Neural progenitor cell (in vitro differentiated cells): ENCODE data around the gene JADE1. TPM values are rescaled to one million over a fixed set of nuclear protein-coding genes. Genes with fewer than 3 reads are reported as not detected.
A peak's percentile ranks its signal among the peaks of the same experiment; 100 is the strongest.

Source experiments
- DNase-seq: peaks from one replicate; pipeline ENCODE4 v3.0.0-alpha.2; 2016; ENCODE audit warnings: low spot score
- H2AFZ ChIP-seq: fragments of 200-600 bp; sonication (generic); replicated peaks from 2 replicates; pipeline ENCODE4 v1.6.1; 2016; ENCODE audit warnings: antibody characterized with exemption
- H3F3A ChIP-seq: fragments of 200-600 bp; sonication (generic); 2 replicates; pipeline ENCODE4 v1.6.1; 2016; ENCODE audit warnings: antibody characterized with exemption, low read depth
- H3K27ac ChIP-seq: fragments of 200-600 bp; sonication (generic); 2 replicates; pipeline ENCODE4 v1.5.1; 2016; ENCODE audit warnings: mild to moderate bottlenecking
- H3K27me3 ChIP-seq: fragments of 200-600 bp; sonication (generic); 2 replicates; pipeline ENCODE4 v1.6.1; 2016; ENCODE audit warnings: mild to moderate bottlenecking, moderate library complexity
- H3K36me3 ChIP-seq: fragments of 200-600 bp; sonication (generic); 2 replicates; pipeline ENCODE4 v1.5.1; 2016
- H3K4me1 ChIP-seq: fragments of 200-600 bp; sonication (generic); 2 replicates; pipeline ENCODE4 v1.6.1; 2016; ENCODE audit warnings: mixed run types
- H3K4me2 ChIP-seq: fragments of 200-600 bp; sonication (generic); 2 replicates; pipeline ENCODE4 v1.6.1; 2016
- H3K4me3 ChIP-seq: fragments of 200-600 bp; sonication (generic); 2 replicates; pipeline ENCODE4 v1.5.1; 2016
- H3K79me2 ChIP-seq: fragments of 200-600 bp; sonication (generic); 2 replicates; pipeline ENCODE4 v1.6.1; 2016; ENCODE audit warnings: low read depth
- H3K9ac ChIP-seq: fragments of 200-600 bp; sonication (generic); 2 replicates; pipeline ENCODE4 v1.6.1; 2016
- H3K9me3 ChIP-seq: fragments of 200-600 bp; sonication (generic); 2 replicates; pipeline ENCODE4 v1.5.1; 2016; ENCODE audit warnings: low read depth
- H4K20me1 ChIP-seq: fragments of 200-600 bp; sonication (generic); 2 replicates; pipeline ENCODE4 v1.6.1; 2016; ENCODE audit warnings: low read depth
- H3K27ac Mint-ChIP-seq: 3 replicates; pipeline ENCODE4 v1.8.0; 2021; ENCODE audit warnings: mixed read lengths
- H3K27me3 Mint-ChIP-seq: 2 replicates; pipeline ENCODE4 v1.8.0; 2022; ENCODE audit warnings: low read depth, mild to moderate bottlenecking, inconsistent platforms, moderate library complexity, mixed read lengths; ENCODE audit not compliant: insufficient read depth
- H3K36me3 Mint-ChIP-seq: 3 replicates; pipeline ENCODE4 v1.8.0; 2021; ENCODE audit warnings: mixed read lengths
- H3K4me1 Mint-ChIP-seq: 3 replicates; pipeline ENCODE4 v1.8.0; 2021; ENCODE audit warnings: mixed read lengths
- H3K4me3 Mint-ChIP-seq: 3 replicates; pipeline ENCODE4 v1.8.0; 2021; ENCODE audit warnings: mild to moderate bottlenecking, moderate library complexity, mixed read lengths
- H3K9me3 Mint-ChIP-seq: 3 replicates; pipeline ENCODE4 v1.8.0; 2020; ENCODE audit warnings: mixed read lengths
- CTCF ChIP-seq: fragments of 200-600 bp; sonication (generic); IDR thresholded peaks from 2 replicates; pipeline ENCODE4 v1.5.1; 2017; ENCODE audit warnings: antibody characterized with exemption, mild to moderate bottlenecking
- EZH2 ChIP-seq: fragments of 200-600 bp; sonication (generic); IDR thresholded peaks from 2 replicates; pipeline ENCODE4 v1.6.1; 2017; ENCODE audit warnings: antibody characterized with exemption, mild to moderate bottlenecking, moderate library complexity
- EZH2phosphoT487 ChIP-seq: fragments of 200-600 bp; sonication (generic); IDR thresholded peaks from 2 replicates; pipeline ENCODE4 v1.6.1; 2017; ENCODE audit warnings: antibody characterized with exemption
- total RNA-seq: library from RNA; depleted of rRNA; stranded (reverse); fragments of >200 nt; gene quantifications from 2 replicates; pipeline ENCODE4 v1.2.3, GENCODE V29; 2015; ENCODE audit warnings: low replicate concordance

JADE1 gene
- total RNA-seq: 46.2 and 55.9 TPM in 2 replicates

DNA sequence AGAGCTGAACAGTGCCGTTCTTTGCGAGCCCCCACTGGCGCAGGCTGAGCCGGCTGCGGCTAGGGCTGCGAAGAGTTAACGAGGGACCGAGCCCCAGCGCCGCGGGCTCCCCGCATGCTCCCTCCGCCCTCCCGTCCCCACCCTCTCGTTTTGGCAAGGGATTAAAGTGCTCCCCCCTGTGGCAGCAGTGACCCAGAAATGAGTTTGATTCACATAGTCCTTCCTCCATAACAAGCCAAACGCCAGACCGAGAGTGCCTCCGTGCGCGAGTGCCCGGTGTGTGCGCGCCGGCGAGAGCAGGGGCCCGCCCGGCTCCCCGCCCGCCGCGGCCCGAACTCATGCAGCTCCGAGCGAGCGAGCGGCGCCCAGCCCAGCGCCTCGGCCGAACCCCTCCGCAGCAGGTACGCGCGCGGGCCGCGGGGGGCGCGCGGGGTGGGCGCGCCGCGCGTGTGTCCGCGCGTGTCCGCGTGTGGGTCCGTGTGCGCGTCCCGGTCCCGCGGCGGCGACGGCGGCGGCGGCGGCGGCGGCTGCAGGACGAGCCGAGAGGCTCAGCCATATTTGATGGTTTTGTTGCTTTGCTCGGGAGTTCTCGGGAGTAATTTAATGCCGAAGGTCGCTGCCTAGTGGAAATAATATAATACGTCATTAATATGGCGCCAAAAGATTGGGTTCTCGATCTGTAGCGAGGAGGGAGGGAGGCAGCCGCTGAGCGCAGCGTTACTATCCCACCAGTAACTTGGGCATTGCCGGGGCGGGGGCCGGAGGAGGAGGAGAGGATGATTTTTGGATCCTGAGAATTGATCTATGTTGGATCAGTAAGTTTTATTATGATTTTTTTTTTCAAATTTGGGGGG lies at the start of gene JADE1:
Gene JADE1 (plus strand): TSS at position 224 of the 854 bp plus-strand sequence. CDS start 22,059 bp downstream, outside the sequence.
- Histone ChIP-seq H2AFZ (peak within 1 kb of the TSS; percentile 83), H3K4me3 (peak within 1 kb of the TSS; percentile 98)

GRCh38 chr4:128766781-128767180 lies 42.7 kb upstream of the JADE1 start:
- DNase-seq: no peak
- no peaks in the 10 kb centered on the region for H3K4me1 ChIP-seq
- no peak overlapping the region for H3K4me2 ChIP-seq
- no peaks in the 10 kb centered on the region for H3K36me3 Mint-ChIP-seq
- no peak overlapping the region for H2AFZ ChIP-seq
- no peaks in the 10 kb centered on the region for H3K36me3 ChIP-seq
- no peak overlapping the region for H3K27ac ChIP-seq
- H3K9ac ChIP-seq: no peak overlapping the region
- no peaks in the 10 kb centered on the region for H3F3A ChIP-seq
- H4K20me1 ChIP-seq: no peaks in the 10 kb centered on the region
- no peaks in the 10 kb centered on the region for H3K27me3 ChIP-seq
- H3K4me3 Mint-ChIP-seq: no peak overlapping the region
- no peak for TF ChIP-seq EZH2
- no peak for TF ChIP-seq EZH2phosphoT487
- TF ChIP-seq CTCF: no peak
- H3K4me3 ChIP-seq: no peak overlapping the region
- no peak overlapping the region for H3K27ac Mint-ChIP-seq
- no peaks in the 10 kb centered on the region for H3K9me3 ChIP-seq
- H3K27me3 Mint-ChIP-seq: peaks cover 2% of the 10 kb centered on the region
- no peaks in the 10 kb centered on the region for H3K79me2 ChIP-seq
- no peaks in the 10 kb centered on the region for H3K9me3 Mint-ChIP-seq
- H3K4me1 Mint-ChIP-seq: no peaks in the 10 kb centered on the region

More for the DNA sequence above, at the start of gene JADE1:
- Mint-ChIP-seq H3K4me1 (peaks cover 22% of the 10 kb centered on the region), H3K4me3 (peak within 1 kb of the TSS; percentile 98), H3K36me3 (peaks cover 3% of the 10 kb centered on the region), H3K9me3 (peaks cover 2% of the 10 kb centered on the region), H3K27me3 (no peaks in the 10 kb centered on the region), H3K27ac (peak within 1 kb of the TSS; percentile 98)
- Histone ChIP-seq H3K27ac (peak within 1 kb of the TSS; percentile 99), H3K4me1 (peaks cover 26% of the 10 kb centered on the region), H3K4me2 (peak within 1 kb of the TSS; percentile 97), H3K79me2 (peaks cover 34% of the 10 kb centered on the region), H3F3A (peaks cover 41% of the 10 kb centered on the region), H3K36me3 (no peaks in the 10 kb centered on the region), H3K9me3 (no peaks in the 10 kb centered on the region), H3K27me3 (no peaks in the 10 kb centered on the region), H3K9ac (peak within 1 kb of the TSS; percentile 57), H4K20me1 (peaks cover 20% of the 10 kb centered on the region)
- DNase-seq: peak; percentile 96
- TF ChIP-seq CTCF (peak; percentile 73), EZH2phosphoT487 (no peak), EZH2 (no peak)

- H3K27ac Mint-ChIP-seq: no peak overlapping the region
- H3K27ac ChIP-seq: no peak overlapping the region
- no peak for DNase-seq
- no peak overlapping the region for H3K4me3 ChIP-seq
- H3K4me2 ChIP-seq: no peak overlapping the region
- no peaks in the 10 kb centered on the region for H3K4me1 ChIP-seq
- H3F3A ChIP-seq: no peaks in the 10 kb centered on the region
- H2AFZ ChIP-seq: no peak overlapping the region
- H3K36me3 Mint-ChIP-seq: peaks cover 2% of the 10 kb centered on the region
- H4K20me1 ChIP-seq: no peaks in the 10 kb centered on the region
- no peaks in the 10 kb centered on the region for H3K9me3 Mint-ChIP-seq
- no peaks in the 10 kb centered on the region for H3K27me3 ChIP-seq
- H3K4me3 Mint-ChIP-seq: no peak overlapping the region
- no peaks in the 10 kb centered on the region for H3K4me1 Mint-ChIP-seq
- H3K27me3 Mint-ChIP-seq: peaks cover 3% of the 10 kb centered on the region
- no peaks in the 10 kb centered on the region for H3K36me3 ChIP-seq
- H3K9ac ChIP-seq: no peak overlapping the region
- TF ChIP-seq EZH2 (no peak), EZH2phosphoT487 (no peak), CTCF (no peak)
- no peaks in the 10 kb centered on the region for H3K79me2 ChIP-seq
- no peaks in the 10 kb centered on the region for H3K9me3 ChIP-seq
Observed at GRCh38 chr4:128768373-128768996, 41.0 kb upstream of the JADE1 start.
